Fibroblast of lung (primary cell): ENCODE measurements around the gene IER3. TPM values are rescaled to one million over a fixed set of nuclear protein-coding genes. Genes with fewer than 3 reads are reported as not detected.

Experiments used
- DNase-seq, 2 donors: peaks; one replicate each; pipeline versions ENCODE4 v3.0.0 to v3.0.0-alpha.2; 2010; ENCODE audit warnings: low read depth in 2 of 2
- H2AFZ ChIP-seq: 2 replicates; pipeline ENCODE4 v1.5.1; 2012; ENCODE audit warnings: low read length, control low read depth, inconsistent platforms
- H3K27ac ChIP-seq: 2 replicates; pipeline ENCODE4 v1.5.1; 2011; ENCODE audit warnings: low read length, control low read depth; ENCODE audit not compliant: insufficient read depth
- H3K27me3 ChIP-seq: 2 replicates; pipeline ENCODE4 v1.5.1; 2011; ENCODE audit warnings: mild to moderate bottlenecking, low read length; ENCODE audit not compliant: control insufficient read depth, insufficient read depth
- H3K36me3 ChIP-seq: 2 replicates; pipeline ENCODE4 v1.5.1; 2011; ENCODE audit warnings: low read length; ENCODE audit not compliant: control insufficient read depth, insufficient read depth
- H3K4me1 ChIP-seq: 2 replicates; pipeline ENCODE4 v1.5.1; 2011; ENCODE audit warnings: low read length; ENCODE audit not compliant: control insufficient read depth, insufficient read depth; ENCODE audit errors: extremely low read depth
- H3K4me2 ChIP-seq: 2 replicates; pipeline ENCODE4 v1.5.1; 2011; ENCODE audit warnings: low read length, control low read depth; ENCODE audit not compliant: insufficient read depth; ENCODE audit errors: extremely low read depth
- H3K4me3 ChIP-seq, 4 experiments: fragments of 200-600 bp in 1 of 4; sonication (generic) in 1 of 4; replicated peaks in 1 of 4; 2 replicates each; pipeline ENCODE4 v1.5.1; 2011 to 2016; ENCODE audit warnings: low read length in 4 of 4, low read depth in 3 of 4, mild to moderate bottlenecking in 3 of 4, control low read depth in 2 of 4, inconsistent platforms in 1 of 4, mixed read lengths in 1 of 4; ENCODE audit not compliant: insufficient read depth in 1 of 4; ENCODE audit errors: control extremely low read depth in 1 of 4
- H3K79me2 ChIP-seq: 2 replicates; pipeline ENCODE4 v1.5.1; 2012; ENCODE audit warnings: mild to moderate bottlenecking, low read length, inconsistent platforms; ENCODE audit not compliant: control insufficient read depth, insufficient read depth
- H3K9ac ChIP-seq: 2 replicates; pipeline ENCODE4 v1.5.1; 2011; ENCODE audit warnings: mild to moderate bottlenecking, low read length, control low read depth; ENCODE audit not compliant: insufficient read depth
- H3K9me3 ChIP-seq: 2 replicates; pipeline ENCODE4 v1.5.1; 2012; ENCODE audit warnings: low read depth, low read length; ENCODE audit not compliant: control insufficient read depth, insufficient read depth
- H4K20me1 ChIP-seq: 2 replicates; pipeline ENCODE4 v1.5.1; 2011; ENCODE audit warnings: low read length; ENCODE audit not compliant: control insufficient read depth, insufficient read depth; ENCODE audit errors: extremely low read depth
- CTCF ChIP-seq, 2 donors: IDR thresholded peaks in 1 of 2; conservative IDR thresholded peaks in 1 of 2; 1 replicate in 1 of 2; 2 replicates in 1 of 2; pipeline ENCODE4 v1.5.1; 2011 to 2012; ENCODE audit warnings: low read length in 2 of 2, control low read depth in 1 of 2, inconsistent platforms in 1 of 2, low read depth in 1 of 2, mild to moderate bottlenecking in 1 of 2
- EZH2 ChIP-seq: IDR thresholded peaks from 2 replicates; pipeline ENCODE4 v1.5.1; 2012; ENCODE audit warnings: low read length, control low read depth, mild to moderate bottlenecking; ENCODE audit errors: missing control alignments
- polyA minus RNA-seq: library from RNA; depleted of rRNA, polyadenylated mRNA; stranded (reverse); fragments of >200 nt; gene quantifications from 2 replicates; pipeline ENCODE4 v1.2.3, GENCODE V29; 2011; ENCODE audit warnings: low replicate concordance
- polyA plus RNA-seq, 2 donors: library from polyadenylated mRNA; depleted of rRNA in 1 of 2; stranded (reverse) in 1 of 2; unstranded in 1 of 2; fragments of >200 nt; gene quantifications; 2 replicates each; pipeline ENCODE4 v1.2.1, GENCODE V29; 2011 to 2012; ENCODE audit warnings: missing spikeins in 1 of 2
- total RNA-seq: library from RNA; depleted of rRNA; stranded (reverse); fragments of >200 nt; gene quantifications from 2 replicates; pipeline ENCODE4 v1.2.1, GENCODE V29; 2014

IER3 gene
- total RNA-seq (42.9 and 43.3 TPM in 2 replicates), polyA plus RNA-seq (34.2 and 102 TPM in 2 replicates), polyA minus RNA-seq (8.1 and 14.4 TPM in 2 replicates)
- polyA plus RNA-seq (2012), result 44.9 and 125 TPM in 2 replicates

GRCh38 chr6:30744054-30744805 is at the start of gene IER3:
IER3 (minus strand) TSS chr6:30744547; CDS start chr6:30744518, 29 bp downstream.
- Histone ChIP-seq H3K4me2 (peak within 1 kb of the TSS; percentile 60), H2AFZ (no peak within 1 kb of the TSS), H3K36me3 (peaks cover 8% of the 10 kb centered on the region), H3K79me2 (peaks cover 44% of the 10 kb centered on the region), H3K4me1 (peaks cover 23% of the 10 kb centered on the region), H3K9me3 (no peaks in the 10 kb centered on the region), H3K27me3 (no peaks in the 10 kb centered on the region), H3K9ac (peak within 1 kb of the TSS; percentile 96), H3K27ac (peak within 1 kb of the TSS; percentile 95), H3K4me3 (peak within 1 kb of the TSS; percentile 79 to 97 (median 92)), H4K20me1 (no peaks in the 10 kb centered on the region)
- TF ChIP-seq CTCF (conservative IDR thresholded peaks at IDR 0.05 in 1 of 2, IDR thresholded peaks at IDR 0.05 in 1 of 2; ENCODE audit: low read depth in 1 of 2, low read length in 2 of 2) (peak; percentile 64 to 65), EZH2 (no peak)
- DNase-seq, result peak; percentile 90 to 94

- Histone ChIP-seq H3K27ac (peak overlapping the region; percentile 61), H3K9ac (peak overlapping the region; percentile 13)
- DNase-seq, result peak; percentile 62 to 70
Measured at GRCh38 chr6:30793521-30794194, 49.3 kb upstream of the IER3 start.

More at GRCh38 chr6:30793521-30794194, 49.3 kb upstream of the IER3 start:
- TF ChIP-seq EZH2 (no peak), CTCF (conservative IDR thresholded peaks at IDR 0.05 in 1 of 2, IDR thresholded peaks at IDR 0.05 in 1 of 2; ENCODE audit: low read depth in 1 of 2, low read length in 2 of 2) (no peak)
- H3K9me3 ChIP-seq, result no peaks in the 10 kb centered on the region
- H2AFZ ChIP-seq, result peak overlapping the region; percentile 75
- no peaks in the 10 kb centered on the region for H4K20me1 ChIP-seq
- no peaks in the 10 kb centered on the region for H3K79me2 ChIP-seq
- H3K4me1 ChIP-seq, result no peaks in the 10 kb centered on the region
- no peaks in the 10 kb centered on the region for H3K36me3 ChIP-seq
- H3K27me3 ChIP-seq, result no peaks in the 10 kb centered on the region
- H3K4me3 ChIP-seq, result no peak overlapping the region
- H3K4me2 ChIP-seq, result peak overlapping the region; percentile 84
